CD14-positive monocyte (primary cell): ENCODE data around the gene GUCY2D. TPM values are rescaled to one million over a fixed set of nuclear protein-coding genes. Genes with fewer than 3 reads are reported as not detected.

Experiments used
- DNase-seq, 3 donors: peaks; one replicate each; pipeline ENCODE4 v3.0.0-alpha.2; 2011 to 2022
- H2AFZ ChIP-seq: 2 replicates; pipeline ENCODE4 v1.6.0; 2012; ENCODE audit warnings: mild to moderate bottlenecking, low read depth, low read length, inconsistent platforms; ENCODE audit not compliant: insufficient read depth, poor library complexity, severe bottlenecking
- H3K27ac ChIP-seq, 2 donors: 1 replicate in 1 of 2; 2 replicates in 1 of 2; pipeline ENCODE4 v1.5.1; 2012 to 2013; ENCODE audit warnings: low read length in 2 of 2, control low read depth in 1 of 2, inconsistent platforms in 1 of 2, low read depth in 1 of 2, mild to moderate bottlenecking in 1 of 2
- H3K27me3 ChIP-seq, 2 donors: one replicate each; pipeline versions ENCODE4 v1.6.0 to v1.6.1; 2011 to 2013; ENCODE audit warnings: low read length in 2 of 2; ENCODE audit not compliant: control insufficient read depth in 2 of 2, insufficient read depth in 2 of 2
- H3K36me3 ChIP-seq, 2 donors: replicated peaks in 1 of 2; 1 replicate in 1 of 2; 2 replicates in 1 of 2; pipeline versions ENCODE4 v1.5.1 to v1.6.1; 2012 to 2013; ENCODE audit warnings: low read length in 2 of 2, control low read depth in 1 of 2, inconsistent platforms in 1 of 2, mild to moderate bottlenecking in 1 of 2; ENCODE audit not compliant: insufficient read depth in 2 of 2, control insufficient read depth in 1 of 2
- H3K4me1 ChIP-seq, 2 donors: 1 replicate in 1 of 2; 2 replicates in 1 of 2; pipeline versions ENCODE4 v1.5.1 to v1.6.1; 2012 to 2013; ENCODE audit warnings: low read length in 2 of 2, control low read depth in 1 of 2, inconsistent platforms in 1 of 2, mild to moderate bottlenecking in 1 of 2, moderate library complexity in 1 of 2; ENCODE audit not compliant: insufficient read depth in 2 of 2, control insufficient read depth in 1 of 2
- H3K4me2 ChIP-seq: replicated peaks from 2 replicates; pipeline ENCODE3; 2012; ENCODE audit warnings: low read length, moderate library complexity, mild to moderate bottlenecking; ENCODE audit not compliant: poor library complexity, severe bottlenecking; ENCODE audit errors: extremely low read depth
- H3K4me3 ChIP-seq, 3 experiments: fragments of 200-600 bp in 1 of 3; sonication (generic) in 1 of 3; replicated peaks in 1 of 3; 1 replicate in 2 of 3; 2 replicates in 1 of 3; pipeline ENCODE4 v1.5.1; 2011 to 2013; ENCODE audit warnings: low read length in 3 of 3, mild to moderate bottlenecking in 3 of 3, control low read depth in 2 of 3, low read depth in 2 of 3, inconsistent platforms in 1 of 3, moderate library complexity in 1 of 3
- H3K79me2 ChIP-seq: 2 replicates; pipeline ENCODE4 v1.6.0; 2012; ENCODE audit warnings: mild to moderate bottlenecking, control low read depth, inconsistent platforms, low read length, moderate library complexity; ENCODE audit not compliant: insufficient read depth
- H3K9ac ChIP-seq: 2 replicates; pipeline ENCODE4 v1.6.0; 2017; ENCODE audit warnings: low read length, mild to moderate bottlenecking; ENCODE audit not compliant: insufficient read depth, poor library complexity, severe bottlenecking
- H3K9me3 ChIP-seq, 2 donors: replicated peaks in 1 of 2; 1 replicate in 1 of 2; 2 replicates in 1 of 2; pipeline versions ENCODE4 v1.5.1 to v1.6.1; 2012 to 2013; ENCODE audit warnings: low read length in 2 of 2, control low read depth in 1 of 2; ENCODE audit not compliant: control insufficient read depth in 1 of 2, insufficient read depth in 1 of 2
- H4K20me1 ChIP-seq: 2 replicates; pipeline ENCODE4 v1.6.0; 2012; ENCODE audit warnings: mild to moderate bottlenecking, low read length, control low read depth, moderate library complexity; ENCODE audit not compliant: insufficient read depth
- H3K27ac Mint-ChIP-seq, 7 donors: one replicate each; pipeline ENCODE4 v1.8.0; 2020; ENCODE audit warnings: mild to moderate bottlenecking in 7 of 7, mixed read lengths in 7 of 7, moderate library complexity in 6 of 7, inconsistent platforms in 2 of 7
- H3K27me3 Mint-ChIP-seq, 3 donors: one replicate each; pipeline ENCODE4 v1.8.0; 2021 to 2022; ENCODE audit warnings: low read depth in 3 of 3, mild to moderate bottlenecking in 3 of 3, mixed read lengths in 3 of 3, moderate library complexity in 3 of 3, inconsistent platforms in 1 of 3
- H3K36me3 Mint-ChIP-seq, 2 donors: one replicate each; pipeline ENCODE4 v1.8.0; 2020; ENCODE audit warnings: mixed read lengths in 2 of 2, inconsistent platforms in 1 of 2, mild to moderate bottlenecking in 1 of 2
- H3K4me1 Mint-ChIP-seq: one replicate; pipeline ENCODE4 v1.8.0; 2020; ENCODE audit warnings: mild to moderate bottlenecking, mixed read lengths
- H3K4me3 Mint-ChIP-seq, 2 donors: one replicate each; pipeline ENCODE4 v1.8.0; 2020; ENCODE audit warnings: mild to moderate bottlenecking in 2 of 2, mixed read lengths in 2 of 2, moderate library complexity in 1 of 2
- H3K9me3 Mint-ChIP-seq, 7 donors: one replicate each; pipeline ENCODE4 v1.8.0; 2020 to 2022; ENCODE audit warnings: mixed read lengths in 7 of 7, mild to moderate bottlenecking in 6 of 7, moderate library complexity in 6 of 7, inconsistent platforms in 2 of 7
- WGBS: methylation state at CpG from one replicate; pipeline ENCODE4 v1.1.5; 2013; ENCODE audit warnings: missing lambda C conversion rate; ENCODE audit not compliant: insufficient coverage; 5-methylcytosine and 5-hydroxymethylcytosine counted together
- intact Hi-C, 2 donors: fragments of 100-400 bp; cut with micrococcal nuclease; formaldehyde crosslinking; loops; one replicate each; pipeline versions ENCODE4 v1.15.0 to v1.15.1; 2023
- polyA plus RNA-seq, 3 donors: library from polyadenylated mRNA; depleted of rRNA in 1 of 3; unstranded in 2 of 3; stranded (reverse) in 1 of 3; fragments of 300-500 nt in 2 of 3; fragments of >200 nt in 1 of 3; fragmentation: Illumina TruSeq in 2 of 3; gene quantifications; 1 replicate in 2 of 3; 2 replicates in 1 of 3; pipeline ENCODE4 v1.2.3, GENCODE V29; 2012 to 2021
- TF ChIP-seq, protein P1 (sequence below): fragments of 200-600 bp; IDR thresholded peaks from one replicate; pipeline ENCODE4 v1.8.0; 2022; ENCODE audit warnings: antibody characterized with exemption, mild to moderate bottlenecking

GUCY2D gene
- polyA plus RNA-seq, 3 donors = 0.04 to 0.46 TPM; not detected in 1

- Histone ChIP-seq H3K9ac (no peak overlapping the region), H3K4me2 (peak overlapping the region; percentile 39), H4K20me1 (no peaks in the 10 kb centered on the region), H3K79me2 (peaks cover 5% of the 10 kb centered on the region), H3K27ac (peak overlapping the region; percentile 48 to 54), H2AFZ (peak overlapping the region; percentile 60), H3K27me3 (no peaks in the 10 kb centered on the region), H3K4me3 (peak overlapping the region in 1 of 3 experiments; percentile 54), H3K4me1 (peaks cover 44 to 50% of the 10 kb centered on the region in 2 donors), H3K9me3 (no peaks in the 10 kb centered on the region), H3K36me3 (no peaks in the 10 kb centered on the region)
- DNase-seq = peak in 1 of 3 donors; percentile 15
- Mint-ChIP-seq H3K9me3 (peaks cover 0 to 3% (median 0%) of the 10 kb centered on the region in 7 donors), H3K4me1 (peaks cover 53% of the 10 kb centered on the region), H3K27me3 (peaks cover 3 to 6% (median 5%) of the 10 kb centered on the region in 3 donors), H3K36me3 (peaks cover 11 to 13% of the 10 kb centered on the region in 2 donors), H3K4me3 (no peak overlapping the region), H3K27ac (peak overlapping the region in 6 of 7 donors; percentile 20 to 88 (median 81))
- TF ChIP-seq, protein P1, sequence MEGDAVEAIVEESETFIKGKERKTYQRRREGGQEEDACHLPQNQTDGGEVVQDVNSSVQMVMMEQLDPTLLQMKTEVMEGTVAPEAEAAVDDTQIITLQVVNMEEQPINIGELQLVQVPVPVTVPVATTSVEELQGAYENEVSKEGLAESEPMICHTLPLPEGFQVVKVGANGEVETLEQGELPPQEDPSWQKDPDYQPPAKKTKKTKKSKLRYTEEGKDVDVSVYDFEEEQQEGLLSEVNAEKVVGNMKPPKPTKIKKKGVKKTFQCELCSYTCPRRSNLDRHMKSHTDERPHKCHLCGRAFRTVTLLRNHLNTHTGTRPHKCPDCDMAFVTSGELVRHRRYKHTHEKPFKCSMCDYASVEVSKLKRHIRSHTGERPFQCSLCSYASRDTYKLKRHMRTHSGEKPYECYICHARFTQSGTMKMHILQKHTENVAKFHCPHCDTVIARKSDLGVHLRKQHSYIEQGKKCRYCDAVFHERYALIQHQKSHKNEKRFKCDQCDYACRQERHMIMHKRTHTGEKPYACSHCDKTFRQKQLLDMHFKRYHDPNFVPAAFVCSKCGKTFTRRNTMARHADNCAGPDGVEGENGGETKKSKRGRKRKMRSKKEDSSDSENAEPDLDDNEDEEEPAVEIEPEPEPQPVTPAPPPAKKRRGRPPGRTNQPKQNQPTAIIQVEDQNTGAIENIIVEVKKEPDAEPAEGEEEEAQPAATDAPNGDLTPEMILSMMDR = no peak
- intact Hi-C loops = loop anchor here in 1 of 2 donors (2.0 to 5.0 kb wide), 2 partner anchors 25 to 40 kb away; partner anchors contain the start of gene GUCY2D
Observed at GRCh38 chr17:8041979-8042378, 39.6 kb downstream of the GUCY2D start.

DNA sequence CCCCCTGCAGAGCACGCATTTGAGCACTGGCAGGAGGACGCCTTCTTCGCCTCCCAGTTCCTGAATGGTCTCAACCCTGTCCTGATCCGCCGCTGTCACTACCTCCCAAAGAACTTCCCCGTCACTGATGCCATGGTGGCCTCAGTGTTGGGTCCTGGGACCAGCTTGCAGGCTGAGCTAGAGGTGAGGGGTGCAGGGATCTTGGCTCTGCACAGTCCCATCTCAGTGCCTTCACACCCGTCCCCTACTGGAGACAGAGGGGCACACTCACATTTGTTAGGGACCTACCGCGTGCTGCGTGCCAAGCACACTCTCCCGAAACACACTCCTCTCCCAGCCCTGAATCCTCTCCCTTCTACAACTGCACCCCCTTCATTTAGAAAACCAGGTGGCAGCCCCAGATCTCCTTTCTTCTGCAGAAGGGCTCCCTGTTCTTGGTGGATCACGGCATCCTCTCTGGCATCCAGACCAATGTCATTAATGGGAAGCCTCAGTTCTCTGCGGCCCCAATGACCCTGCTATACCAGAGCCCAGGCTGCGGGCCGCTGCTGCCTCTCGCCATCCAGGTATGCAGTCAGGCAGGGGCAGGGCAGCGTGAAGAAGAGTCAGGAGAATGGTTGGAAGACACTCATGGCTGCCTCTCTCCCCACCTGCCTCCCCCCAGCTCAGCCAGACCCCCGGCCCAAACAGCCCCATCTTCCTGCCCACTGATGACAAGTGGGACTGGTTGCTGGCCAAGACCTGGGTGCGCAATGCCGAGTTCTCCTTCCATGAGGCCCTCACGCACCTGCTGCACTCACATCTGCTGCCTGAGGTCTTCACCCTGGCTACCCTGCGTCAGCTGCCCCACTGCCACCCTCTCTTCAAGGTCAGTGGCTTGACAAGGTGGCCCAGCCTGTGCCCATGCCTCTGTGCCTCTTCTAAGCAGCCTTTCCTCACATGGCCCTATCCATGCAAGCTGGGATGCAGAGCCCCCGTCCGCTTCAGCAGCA is 42.7 kb downstream of the GUCY2D start:
- intact Hi-C loops = loop anchor here in 1 of 2 donors (5.0 kb wide), 1 partner anchor 43 kb away; the partner anchor contains the start of gene GUCY2D
- Histone ChIP-seq H3K4me2 (no peak overlapping the region), H3K4me3 (no peak overlapping the region), H3K9ac (no peak overlapping the region), H2AFZ (no peak overlapping the region), H3K4me1 (peaks cover 31 to 34% of the 10 kb centered on the region in 2 donors), H3K9me3 (no peaks in the 10 kb centered on the region), H3K27ac (no peak overlapping the region), H4K20me1 (no peaks in the 10 kb centered on the region), H3K36me3 (peaks cover 0 to 2% of the 10 kb centered on the region in 2 donors), H3K27me3 (no peaks in the 10 kb centered on the region), H3K79me2 (peaks cover under 1% of the 10 kb centered on the region)
- no peak overlapping the region for H3K27ac Mint-ChIP-seq
- peaks cover 11 to 15% of the 10 kb centered on the region in 2 donors for H3K36me3 Mint-ChIP-seq
- TF ChIP-seq, protein P1 = no peak
- peaks cover 0 to 4% (median 3%) of the 10 kb centered on the region in 3 donors for H3K27me3 Mint-ChIP-seq
- peaks cover 0 to 2% (median 0%) of the 10 kb centered on the region in 7 donors for H3K9me3 Mint-ChIP-seq
- no peak overlapping the region for H3K4me3 Mint-ChIP-seq
- 95% methylated on average over 18 of the region's 24 CpGs for WGBS
- DNase-seq = peak in 1 of 3 donors; percentile 2
- H3K4me1 Mint-ChIP-seq = peaks cover 39% of the 10 kb centered on the region
